Neural progenitor cell (in vitro differentiated cells): ENCODE results near the gene SRGAP3. TPM values are rescaled to one million over a fixed set of nuclear protein-coding genes. Genes with fewer than 3 reads are reported as not detected.

ENCODE experiments used
- DNase-seq: peaks from one replicate; pipeline ENCODE4 v3.0.0-alpha.2; 2016; ENCODE audit warnings: low spot score
- H2AFZ ChIP-seq: fragments of 200-600 bp; sonication (generic); replicated peaks from 2 replicates; pipeline ENCODE4 v1.6.1; 2016; ENCODE audit warnings: antibody characterized with exemption
- H3F3A ChIP-seq: fragments of 200-600 bp; sonication (generic); 2 replicates; pipeline ENCODE4 v1.6.1; 2016; ENCODE audit warnings: antibody characterized with exemption, low read depth
- H3K27ac ChIP-seq: fragments of 200-600 bp; sonication (generic); 2 replicates; pipeline ENCODE4 v1.5.1; 2016; ENCODE audit warnings: mild to moderate bottlenecking
- H3K27me3 ChIP-seq: fragments of 200-600 bp; sonication (generic); 2 replicates; pipeline ENCODE4 v1.6.1; 2016; ENCODE audit warnings: mild to moderate bottlenecking, moderate library complexity
- H3K36me3 ChIP-seq: fragments of 200-600 bp; sonication (generic); 2 replicates; pipeline ENCODE4 v1.5.1; 2016
- H3K4me1 ChIP-seq: fragments of 200-600 bp; sonication (generic); 2 replicates; pipeline ENCODE4 v1.6.1; 2016; ENCODE audit warnings: mixed run types
- H3K4me2 ChIP-seq: fragments of 200-600 bp; sonication (generic); 2 replicates; pipeline ENCODE4 v1.6.1; 2016
- H3K4me3 ChIP-seq: fragments of 200-600 bp; sonication (generic); 2 replicates; pipeline ENCODE4 v1.5.1; 2016
- H3K79me2 ChIP-seq: fragments of 200-600 bp; sonication (generic); 2 replicates; pipeline ENCODE4 v1.6.1; 2016; ENCODE audit warnings: low read depth
- H3K9ac ChIP-seq: fragments of 200-600 bp; sonication (generic); 2 replicates; pipeline ENCODE4 v1.6.1; 2016
- H3K9me3 ChIP-seq: fragments of 200-600 bp; sonication (generic); 2 replicates; pipeline ENCODE4 v1.5.1; 2016; ENCODE audit warnings: low read depth
- H4K20me1 ChIP-seq: fragments of 200-600 bp; sonication (generic); 2 replicates; pipeline ENCODE4 v1.6.1; 2016; ENCODE audit warnings: low read depth
- H3K27ac Mint-ChIP-seq: 3 replicates; pipeline ENCODE4 v1.8.0; 2021; ENCODE audit warnings: mixed read lengths
- H3K27me3 Mint-ChIP-seq: 2 replicates; pipeline ENCODE4 v1.8.0; 2022; ENCODE audit warnings: low read depth, mild to moderate bottlenecking, inconsistent platforms, moderate library complexity, mixed read lengths; ENCODE audit not compliant: insufficient read depth
- H3K36me3 Mint-ChIP-seq: 3 replicates; pipeline ENCODE4 v1.8.0; 2021; ENCODE audit warnings: mixed read lengths
- H3K4me1 Mint-ChIP-seq: 3 replicates; pipeline ENCODE4 v1.8.0; 2021; ENCODE audit warnings: mixed read lengths
- H3K4me3 Mint-ChIP-seq: 3 replicates; pipeline ENCODE4 v1.8.0; 2021; ENCODE audit warnings: mild to moderate bottlenecking, moderate library complexity, mixed read lengths
- H3K9me3 Mint-ChIP-seq: 3 replicates; pipeline ENCODE4 v1.8.0; 2020; ENCODE audit warnings: mixed read lengths
- EZH2 ChIP-seq: fragments of 200-600 bp; sonication (generic); IDR thresholded peaks from 2 replicates; pipeline ENCODE4 v1.6.1; 2017; ENCODE audit warnings: antibody characterized with exemption, mild to moderate bottlenecking, moderate library complexity
- EZH2phosphoT487 ChIP-seq: fragments of 200-600 bp; sonication (generic); IDR thresholded peaks from 2 replicates; pipeline ENCODE4 v1.6.1; 2017; ENCODE audit warnings: antibody characterized with exemption
- total RNA-seq: library from RNA; depleted of rRNA; stranded (reverse); fragments of >200 nt; gene quantifications from 2 replicates; pipeline ENCODE4 v1.2.3, GENCODE V29; 2015; ENCODE audit warnings: low replicate concordance
- TF ChIP-seq, protein P1 (sequence below): fragments of 200-600 bp; sonication (generic); IDR thresholded peaks from 2 replicates; pipeline ENCODE4 v1.5.1; 2017; ENCODE audit warnings: antibody characterized with exemption, mild to moderate bottlenecking

The SRGAP3 gene
- total RNA-seq, 1 donor from 2014 or later: 59.3 TPM

DNA sequence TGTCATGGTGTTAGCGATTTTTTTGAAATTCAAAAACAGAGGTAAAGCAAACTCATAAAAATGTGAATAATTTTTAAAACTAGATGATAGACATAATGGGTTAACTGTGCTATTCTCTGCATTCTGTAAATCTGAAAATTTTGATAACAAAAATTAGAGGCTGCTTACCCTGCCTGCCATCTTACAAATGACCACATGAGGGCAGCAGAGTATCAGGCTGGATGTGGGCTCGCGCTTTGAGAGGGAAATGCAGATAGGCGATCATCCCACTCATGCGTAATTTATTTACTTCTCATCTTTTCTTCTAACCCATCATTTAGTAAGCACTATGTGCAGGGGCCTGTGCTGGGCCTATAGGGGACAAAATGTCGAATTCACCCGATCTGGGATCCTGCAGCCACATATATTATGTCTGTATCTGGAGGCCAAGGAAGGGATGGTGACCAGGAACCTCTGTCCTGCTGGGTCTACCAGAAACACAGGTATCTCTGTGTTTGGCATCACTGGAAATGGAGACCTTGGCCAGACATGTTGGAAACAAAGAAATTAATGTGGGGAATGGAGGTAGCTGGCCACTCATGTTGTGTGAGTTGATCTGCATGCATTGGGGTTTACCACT is 278.4 kb downstream of the SRGAP3 start:
- Histone ChIP-seq H3K9me3 (no peaks in the 10 kb centered on the region), H3K4me1 (no peaks in the 10 kb centered on the region), H3K36me3 (no peaks in the 10 kb centered on the region), H3K27ac (no peak overlapping the region), H3K4me2 (no peak overlapping the region), H3K79me2 (no peaks in the 10 kb centered on the region), H3K4me3 (no peak overlapping the region), H4K20me1 (no peaks in the 10 kb centered on the region), H3K9ac (no peak overlapping the region), H3K27me3 (peaks cover 5% of the 10 kb centered on the region), H2AFZ (no peak overlapping the region), H3F3A (no peaks in the 10 kb centered on the region)
- TF ChIP-seq, protein P1, sequence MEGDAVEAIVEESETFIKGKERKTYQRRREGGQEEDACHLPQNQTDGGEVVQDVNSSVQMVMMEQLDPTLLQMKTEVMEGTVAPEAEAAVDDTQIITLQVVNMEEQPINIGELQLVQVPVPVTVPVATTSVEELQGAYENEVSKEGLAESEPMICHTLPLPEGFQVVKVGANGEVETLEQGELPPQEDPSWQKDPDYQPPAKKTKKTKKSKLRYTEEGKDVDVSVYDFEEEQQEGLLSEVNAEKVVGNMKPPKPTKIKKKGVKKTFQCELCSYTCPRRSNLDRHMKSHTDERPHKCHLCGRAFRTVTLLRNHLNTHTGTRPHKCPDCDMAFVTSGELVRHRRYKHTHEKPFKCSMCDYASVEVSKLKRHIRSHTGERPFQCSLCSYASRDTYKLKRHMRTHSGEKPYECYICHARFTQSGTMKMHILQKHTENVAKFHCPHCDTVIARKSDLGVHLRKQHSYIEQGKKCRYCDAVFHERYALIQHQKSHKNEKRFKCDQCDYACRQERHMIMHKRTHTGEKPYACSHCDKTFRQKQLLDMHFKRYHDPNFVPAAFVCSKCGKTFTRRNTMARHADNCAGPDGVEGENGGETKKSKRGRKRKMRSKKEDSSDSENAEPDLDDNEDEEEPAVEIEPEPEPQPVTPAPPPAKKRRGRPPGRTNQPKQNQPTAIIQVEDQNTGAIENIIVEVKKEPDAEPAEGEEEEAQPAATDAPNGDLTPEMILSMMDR: peak; percentile 98
- TF ChIP-seq EZH2phosphoT487 (no peak), EZH2 (no peak)
- peaks cover 9% of the 10 kb centered on the region for H3K27me3 Mint-ChIP-seq
- H3K9me3 Mint-ChIP-seq: peaks cover 2% of the 10 kb centered on the region
- H3K4me3 Mint-ChIP-seq: no peak overlapping the region
- no peak overlapping the region for H3K27ac Mint-ChIP-seq
- DNase-seq: peak; percentile 72
- peaks cover 11% of the 10 kb centered on the region for H3K4me1 Mint-ChIP-seq
- H3K36me3 Mint-ChIP-seq: no peaks in the 10 kb centered on the region

DNA sequence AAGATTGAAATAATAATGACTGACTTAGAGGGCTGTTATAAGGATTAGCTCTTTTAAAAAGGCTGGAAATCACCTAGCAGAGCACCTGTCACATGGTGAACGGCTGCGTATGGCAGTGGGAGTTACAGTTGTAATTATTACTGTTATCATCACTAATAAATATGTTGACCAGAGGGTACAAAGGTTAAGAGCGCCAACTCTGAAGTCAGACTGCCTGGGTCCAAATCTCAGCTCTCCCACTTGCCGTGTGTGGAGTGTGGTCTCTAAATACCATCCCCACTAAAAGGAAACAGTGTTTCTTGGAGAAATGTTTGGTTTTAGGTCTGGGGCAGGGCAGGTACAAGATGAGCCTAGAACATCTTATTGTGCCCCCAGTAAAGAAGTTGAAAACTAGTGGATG is 280.2 kb downstream of the SRGAP3 start:
- H3K27me3 ChIP-seq: peaks cover 5% of the 10 kb centered on the region
- no peaks in the 10 kb centered on the region for H3K36me3 ChIP-seq
- TF ChIP-seq EZH2phosphoT487 (no peak), EZH2 (no peak)
- TF ChIP-seq, protein P1: no peak
- Mint-ChIP-seq H3K9me3 (peaks cover 2% of the 10 kb centered on the region), H3K27me3 (peaks cover 6% of the 10 kb centered on the region), H3K27ac (no peak overlapping the region), H3K4me3 (no peak overlapping the region), H3K4me1 (peaks cover 9% of the 10 kb centered on the region), H3K36me3 (no peaks in the 10 kb centered on the region)
- H3K79me2 ChIP-seq: no peaks in the 10 kb centered on the region
- H3K27ac ChIP-seq: no peak overlapping the region
- H3K9me3 ChIP-seq: no peaks in the 10 kb centered on the region
- H2AFZ ChIP-seq: no peak overlapping the region
- no peak overlapping the region for H3K4me2 ChIP-seq
- no peaks in the 10 kb centered on the region for H3K4me1 ChIP-seq
- no peak for DNase-seq
- H3K4me3 ChIP-seq: no peak overlapping the region
- H4K20me1 ChIP-seq: no peaks in the 10 kb centered on the region
- H3F3A ChIP-seq: peaks cover 6% of the 10 kb centered on the region
- H3K9ac ChIP-seq: no peak overlapping the region

DNA sequence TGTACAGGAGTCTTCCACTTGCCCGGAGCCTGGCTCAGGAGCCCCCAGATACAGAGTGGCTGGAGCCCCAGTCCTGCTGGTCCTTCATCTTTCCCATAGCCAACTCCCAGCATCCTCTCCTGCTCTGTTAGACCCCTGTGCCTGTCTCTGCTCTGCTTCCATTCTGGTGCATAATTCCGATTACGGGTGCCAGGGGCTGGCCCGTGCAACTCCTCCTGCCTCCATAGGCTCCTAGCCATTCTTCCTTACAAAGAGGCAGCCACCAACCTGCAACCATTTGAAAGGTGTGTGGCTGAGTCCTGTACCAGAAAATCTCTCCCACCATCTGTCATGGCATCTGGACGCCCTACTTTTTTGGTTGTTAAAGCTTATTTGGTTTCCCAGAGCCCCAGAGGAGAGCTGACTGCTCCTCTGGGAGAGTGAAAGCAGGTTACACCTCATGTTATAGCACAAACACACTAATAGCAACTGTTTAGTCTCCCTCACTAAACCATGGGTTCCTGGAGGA is 281.0 kb downstream of the SRGAP3 start:
- Histone ChIP-seq H3K9ac (no peak overlapping the region), H3K27me3 (peaks cover 5% of the 10 kb centered on the region), H3K27ac (no peak overlapping the region), H3K4me2 (no peak overlapping the region), H3K4me3 (no peak overlapping the region), H3K9me3 (no peaks in the 10 kb centered on the region), H3K4me1 (no peaks in the 10 kb centered on the region), H3F3A (peaks cover 11% of the 10 kb centered on the region), H2AFZ (no peak overlapping the region), H3K79me2 (no peaks in the 10 kb centered on the region), H4K20me1 (no peaks in the 10 kb centered on the region), H3K36me3 (no peaks in the 10 kb centered on the region)
- Mint-ChIP-seq H3K27ac (no peak overlapping the region), H3K27me3 (peaks cover 9% of the 10 kb centered on the region), H3K36me3 (no peaks in the 10 kb centered on the region), H3K9me3 (peaks cover 2% of the 10 kb centered on the region), H3K4me3 (no peak overlapping the region), H3K4me1 (peaks cover 13% of the 10 kb centered on the region)
- DNase-seq: no peak
- TF ChIP-seq, protein P1: no peak
- no peak for TF ChIP-seq EZH2
- TF ChIP-seq EZH2phosphoT487: no peak
